NCI-H187 (cell line): Measurements from ENCODE around the gene TPST1.
"Not testable (repeated sequence)": the region's sequence is repeated elsewhere in the genome, so short reads cannot be mapped to it uniquely, and the experiment has no call there.

Experiments
- DNase-seq, 2 experiments: peaks; one replicate each; lab custom pipeline; 2025; lab: John Stamatoyannopoulos, UW

Gene TPST1

DNA sequence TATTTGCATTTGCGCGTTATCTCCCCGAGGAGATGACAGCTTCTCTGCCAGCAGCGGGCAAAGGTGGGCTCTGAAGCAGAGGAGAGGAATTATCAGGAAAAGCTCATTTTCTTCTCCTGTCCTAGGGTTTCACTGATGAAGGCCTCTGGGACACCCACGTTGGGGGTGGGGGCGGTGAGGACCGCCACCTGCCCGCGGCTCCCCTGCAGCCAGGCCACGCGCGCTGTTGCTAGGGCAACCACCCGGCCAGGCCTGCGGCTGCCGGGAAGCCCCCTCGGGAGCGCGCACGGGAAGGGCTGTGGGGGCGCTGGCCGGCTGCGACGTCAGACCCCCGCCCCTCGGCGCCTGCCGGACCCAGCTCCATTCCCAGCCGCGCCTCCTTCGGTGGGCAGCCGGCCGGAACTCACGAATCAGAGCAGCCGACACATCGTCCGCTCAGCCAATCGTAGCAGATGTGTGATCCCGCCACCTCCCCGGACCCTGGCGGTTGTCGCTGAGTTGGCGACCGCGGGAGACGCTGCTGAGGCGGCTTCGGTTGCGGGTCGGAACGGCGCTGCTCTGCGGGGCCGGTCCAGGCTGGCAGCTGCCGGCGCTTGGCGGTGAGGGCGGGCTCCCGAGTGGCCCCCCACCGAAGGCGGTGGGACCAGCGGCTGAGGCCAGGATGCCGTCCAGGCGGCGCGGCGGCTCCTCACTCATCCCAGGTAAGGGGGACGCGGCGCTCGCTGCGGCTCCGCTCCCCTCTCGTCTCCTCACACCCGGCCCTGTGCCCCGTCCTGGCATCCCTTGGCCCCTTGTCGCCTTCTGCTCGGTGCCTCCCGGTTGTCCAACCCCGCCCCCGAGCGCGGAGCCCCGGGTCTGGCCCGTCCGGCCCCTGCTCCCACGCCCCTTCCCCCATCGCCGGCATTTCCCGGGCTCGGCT lies at the start of gene TPST1:
Gene TPST1, plus strand, starts transcription at position 513 of the 919 bp plus-strand sequence. CDS start 35,092 bp downstream, outside the sequence.
- peak; percentile 91 for DNase-seq

DNA sequence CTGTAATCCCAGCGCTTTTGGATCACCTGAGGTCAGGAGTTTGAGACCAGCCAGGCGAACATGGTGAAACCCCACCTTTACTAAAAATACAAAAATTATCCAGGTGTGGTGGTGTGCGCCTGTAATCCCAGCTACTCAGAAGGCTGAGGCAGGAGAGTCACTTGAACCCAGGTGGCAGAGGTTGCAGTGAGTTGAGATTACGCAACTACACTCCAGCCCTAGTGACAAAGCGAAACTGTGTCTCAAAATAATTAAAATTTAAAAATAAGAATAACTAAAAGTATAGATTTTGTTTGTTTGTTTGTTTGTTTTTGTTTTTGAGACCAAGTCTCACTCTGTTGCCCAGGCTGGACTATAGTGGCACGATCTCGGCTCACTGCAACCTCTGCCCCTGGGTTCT lies 49.1 kb upstream of the TPST1 start:
- not testable (repeated sequence) for DNase-seq

DNA sequence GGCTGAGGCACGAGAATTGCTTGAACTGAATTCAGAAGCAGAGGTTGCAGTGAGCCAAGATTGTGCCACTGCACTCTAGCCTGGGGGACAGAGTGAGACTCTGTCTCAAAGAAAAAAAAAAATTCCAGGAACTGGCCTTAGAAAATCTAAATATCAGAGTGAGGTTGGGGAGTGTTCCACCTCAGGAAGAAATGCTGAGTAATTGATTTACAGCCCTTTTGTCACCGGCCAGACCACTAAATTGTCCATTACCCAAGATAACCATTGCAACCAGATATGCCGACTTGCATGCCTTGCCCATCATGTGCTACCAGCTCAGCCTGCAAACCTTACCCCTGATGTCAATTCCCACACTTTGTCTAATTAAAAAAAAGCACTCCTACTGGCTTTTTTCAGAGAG lies 48.1 kb upstream of the TPST1 start:
- DNase-seq: no peak

DNA sequence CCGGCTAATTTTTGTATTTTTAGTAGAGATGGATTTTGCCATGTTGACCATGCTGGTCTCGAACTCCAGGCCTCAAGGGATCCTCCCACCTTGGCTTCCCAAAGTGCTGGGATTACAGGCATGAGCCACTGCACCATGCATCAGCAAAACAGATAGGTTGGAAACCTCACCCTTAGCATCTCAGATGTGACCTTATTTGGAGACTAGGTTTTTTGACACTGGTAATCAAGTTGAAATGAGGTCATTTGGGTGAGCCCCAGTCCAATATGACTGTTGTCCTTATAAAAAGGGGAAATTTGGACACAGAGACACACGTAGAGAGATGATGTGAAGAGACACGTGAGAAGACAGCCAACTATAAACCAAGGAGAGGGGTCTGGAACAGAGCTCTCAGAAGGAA lies 42.5 kb upstream of the TPST1 start:
- DNase-seq: no peak

DNA sequence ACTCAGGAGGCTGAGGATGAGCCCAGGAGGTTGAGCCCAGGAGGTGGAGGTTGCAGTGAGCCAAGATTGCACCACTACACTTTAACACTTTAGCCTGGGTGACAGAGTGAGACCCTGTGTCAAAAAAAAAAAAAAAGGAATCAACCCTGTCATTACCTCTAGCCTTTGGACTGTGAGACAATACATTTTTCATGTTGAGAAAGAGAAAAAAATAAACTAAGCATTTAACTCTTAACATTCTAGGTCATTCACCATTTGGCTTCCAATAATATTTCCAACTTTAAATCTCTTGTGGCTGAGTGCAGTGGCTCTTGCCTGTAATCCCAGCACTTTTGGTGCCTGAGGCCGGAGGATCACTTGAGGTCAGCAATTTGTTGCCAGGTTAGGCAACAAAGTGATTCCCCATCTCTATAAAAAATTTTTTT lies 41.9 kb upstream of the TPST1 start:
- DNase-seq: no peak

DNA sequence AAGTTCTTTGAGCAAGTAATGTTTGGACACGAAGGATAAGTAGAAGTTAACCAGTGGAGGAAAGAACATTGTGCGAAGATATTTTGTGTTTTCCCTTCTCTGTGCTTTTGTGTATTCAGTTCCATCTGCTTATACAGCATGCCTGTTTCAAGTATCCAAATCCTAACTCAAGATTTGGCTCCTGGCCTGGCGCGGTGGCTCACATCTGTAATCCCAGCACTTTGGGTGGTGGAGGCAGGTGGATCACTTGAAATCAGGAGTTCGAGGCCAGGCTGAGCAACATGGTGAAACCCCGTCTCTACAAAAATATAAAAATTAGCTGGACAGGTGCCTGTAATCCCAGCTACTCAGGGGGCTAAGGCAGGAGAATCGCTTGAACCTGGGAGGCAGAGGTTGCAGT lies 40.8 kb upstream of the TPST1 start:
- DNase-seq: no peak

DNA sequence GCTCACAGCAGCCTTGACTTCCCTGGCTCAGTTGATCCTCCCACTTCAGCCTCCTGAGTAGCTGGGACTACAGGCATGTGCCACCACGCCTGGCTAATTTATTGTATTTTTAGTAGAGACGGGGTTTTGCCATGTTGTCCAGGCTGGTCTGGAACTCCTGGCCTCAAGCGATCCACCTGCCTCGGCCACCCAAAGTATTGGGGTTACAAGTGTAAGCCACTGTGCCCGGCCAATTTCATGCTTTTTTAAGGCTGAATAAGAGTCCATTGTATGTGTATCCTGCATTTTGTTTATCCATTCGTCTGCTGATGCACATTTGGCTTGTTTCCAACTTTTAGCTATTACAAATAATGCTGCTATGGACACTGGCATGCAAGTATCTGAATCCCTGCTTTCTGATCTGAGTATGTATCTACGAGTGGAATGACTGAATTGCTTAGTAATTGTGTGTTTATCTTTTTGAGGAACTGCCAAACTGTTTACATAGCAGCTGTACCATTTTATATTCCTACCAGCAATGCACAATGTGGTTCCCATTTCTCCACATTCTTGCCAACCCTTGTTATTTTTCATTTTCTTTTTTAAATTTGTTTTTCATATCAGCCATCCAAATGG lies 37.3 kb upstream of the TPST1 start:
- DNase-seq: no peak

DNA sequence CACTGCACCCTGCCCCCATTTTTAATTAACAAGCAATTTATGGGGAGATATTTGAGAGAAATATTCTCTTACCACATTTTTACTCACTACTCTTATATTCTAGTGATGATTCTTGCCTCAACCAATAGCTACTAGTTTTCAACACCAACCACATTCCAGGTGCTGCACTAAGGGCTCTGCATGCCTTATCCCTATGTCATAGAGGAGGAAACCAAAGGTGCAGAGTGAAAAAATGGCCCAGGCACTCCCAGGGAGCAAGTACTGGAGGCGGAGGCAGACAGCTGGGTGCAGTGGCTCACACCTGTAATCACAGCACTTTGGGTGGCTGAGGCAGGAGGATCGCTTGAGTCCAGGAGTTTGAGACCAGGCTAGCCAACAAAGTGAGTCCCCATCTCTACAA lies 35.5 kb upstream of the TPST1 start:
- no peak for DNase-seq

DNA sequence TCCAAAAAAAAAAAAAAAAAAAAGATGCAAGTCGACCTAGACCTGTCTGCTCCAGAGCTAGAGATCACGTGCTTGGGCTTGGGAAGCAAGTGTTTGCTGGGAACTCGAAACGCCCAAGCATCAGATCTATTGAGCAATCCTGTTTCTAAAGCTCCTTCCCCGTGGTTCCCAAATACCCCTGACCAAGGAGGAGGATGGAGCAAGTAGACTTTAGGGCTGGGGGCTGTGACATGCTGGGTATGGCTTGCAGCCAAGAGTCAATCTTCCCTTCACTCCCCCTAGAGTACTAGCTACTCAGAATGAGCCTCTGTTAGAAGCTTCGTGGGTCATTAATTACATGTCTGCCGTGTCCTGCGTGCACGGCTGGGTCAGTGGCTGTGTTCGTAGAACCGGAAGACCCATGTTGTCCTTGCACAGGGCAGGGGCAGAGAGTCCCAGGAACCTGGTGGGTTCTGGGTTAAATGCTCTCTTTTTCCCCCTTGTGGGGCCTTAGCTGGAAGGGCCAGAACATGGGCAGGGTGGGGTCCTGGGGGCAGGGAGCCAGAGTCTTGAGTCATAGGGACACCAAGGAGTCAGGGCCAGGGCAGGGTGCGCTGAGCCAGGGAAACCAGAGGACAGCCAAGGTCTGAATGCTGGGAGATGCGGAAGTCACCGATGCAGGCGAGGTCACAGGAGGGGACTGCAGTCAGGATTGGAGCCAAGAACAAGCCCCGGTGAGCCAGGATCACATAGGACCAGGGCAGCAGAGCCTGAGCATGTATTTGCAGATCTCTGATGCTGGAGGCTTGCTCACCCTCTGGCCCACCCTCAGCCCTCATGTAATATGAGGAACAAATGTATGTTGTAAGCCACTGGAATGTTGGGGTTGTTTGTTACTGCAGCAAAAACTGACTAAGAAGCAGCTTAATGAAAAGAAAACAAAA lies 34.6 kb upstream of the TPST1 start:
- no peak for DNase-seq

DNA sequence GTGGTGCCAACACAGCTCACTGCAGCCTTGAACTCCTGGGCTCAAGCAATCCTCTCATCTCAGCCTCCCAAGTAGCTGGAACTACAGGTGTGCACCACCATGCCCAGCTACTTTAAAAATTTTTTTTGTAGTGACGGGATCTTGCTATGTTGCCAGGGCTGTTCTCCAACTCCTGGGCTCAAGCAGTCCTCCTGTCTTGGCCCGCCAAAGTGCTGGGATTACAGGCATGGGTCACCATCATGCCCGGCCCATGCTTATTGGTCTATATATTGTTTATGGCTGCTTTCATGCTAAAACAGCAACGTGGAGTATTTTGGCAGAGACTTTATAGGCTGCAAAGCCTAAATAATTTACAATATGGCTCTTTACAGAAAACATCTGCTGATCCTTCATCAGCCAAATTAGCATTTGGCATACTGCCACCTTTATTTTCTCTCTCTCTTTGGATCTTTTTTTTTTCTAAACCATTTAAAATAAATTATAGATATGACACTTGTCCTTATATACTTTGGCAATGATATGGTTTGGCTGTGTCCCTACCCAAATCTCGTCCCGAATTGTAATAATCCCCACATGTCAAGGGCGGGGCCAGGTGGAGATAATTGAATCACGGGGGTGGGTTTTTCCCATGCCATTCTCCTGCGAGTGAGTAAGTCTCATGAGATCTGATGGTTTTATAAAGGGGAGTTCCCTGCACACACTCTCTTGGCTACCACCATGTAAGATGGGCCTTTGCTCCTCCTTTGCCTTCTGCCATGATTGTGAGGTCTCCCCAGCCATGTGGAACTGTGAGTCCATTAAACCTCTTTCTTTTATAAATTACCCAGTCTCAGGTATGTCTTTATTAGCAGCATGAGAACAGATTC lies 32.4 kb upstream of the TPST1 start:
- DNase-seq: not testable (repeated sequence)

DNA sequence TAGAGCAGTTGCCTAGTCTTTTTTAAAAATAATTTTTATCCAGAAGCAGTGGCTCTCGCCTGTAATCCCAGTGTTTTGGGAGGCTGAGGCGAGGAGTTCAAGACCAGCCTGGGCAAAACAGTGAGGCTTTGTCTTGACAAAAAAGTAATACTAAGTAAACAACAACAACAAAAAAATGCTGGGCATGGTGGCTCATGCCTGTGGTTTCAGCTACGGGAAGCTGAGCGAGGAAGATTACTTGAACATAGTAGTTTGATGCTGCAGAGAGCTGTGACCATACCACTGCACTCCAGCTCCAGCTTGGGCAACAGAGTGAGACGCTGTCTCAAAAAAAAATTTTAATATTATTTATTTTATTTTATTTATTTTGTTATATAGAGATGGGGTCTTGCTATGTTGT lies 31.3 kb upstream of the TPST1 start:
- DNase-seq: no peak

DNA sequence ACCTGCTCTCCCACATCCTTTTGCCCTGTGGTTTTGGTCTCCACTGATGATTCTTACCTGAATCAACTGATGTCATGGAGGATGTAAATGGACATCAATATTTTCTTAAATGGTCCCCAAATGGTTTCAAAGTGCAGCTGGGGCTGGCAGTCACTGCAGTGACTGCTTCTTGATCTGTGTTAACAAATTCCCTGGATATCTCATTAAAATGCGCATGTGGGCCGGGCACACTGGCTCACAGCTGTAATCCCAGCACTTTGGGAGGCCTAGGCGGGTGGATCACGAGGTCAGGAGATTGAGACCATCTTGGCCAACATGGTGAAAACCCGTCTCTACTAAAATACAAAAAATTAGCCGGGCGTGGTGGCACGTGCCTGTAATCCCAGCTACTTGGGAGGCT lies 30.1 kb upstream of the TPST1 start:
- DNase-seq: not testable (repeated sequence)

DNA sequence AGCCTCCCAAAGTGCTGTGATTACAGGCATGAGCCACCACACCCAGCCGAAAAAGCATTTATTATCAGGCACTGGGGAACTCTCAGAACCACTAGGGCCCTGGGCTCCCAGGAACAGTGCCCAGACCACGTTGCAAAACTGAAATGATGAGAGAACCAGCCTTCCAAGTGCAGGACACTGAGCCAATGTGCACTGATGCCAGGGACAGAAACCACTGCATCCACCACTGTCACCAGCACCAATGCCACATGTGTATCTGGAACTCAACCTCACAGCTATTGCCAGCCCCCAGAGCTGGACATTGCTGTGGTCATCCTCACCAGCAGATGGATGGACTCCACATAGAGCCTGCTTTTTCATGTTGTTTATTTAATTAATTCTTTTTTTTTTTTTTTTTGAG lies 28.2 kb upstream of the TPST1 start:
- no peak for DNase-seq

DNA sequence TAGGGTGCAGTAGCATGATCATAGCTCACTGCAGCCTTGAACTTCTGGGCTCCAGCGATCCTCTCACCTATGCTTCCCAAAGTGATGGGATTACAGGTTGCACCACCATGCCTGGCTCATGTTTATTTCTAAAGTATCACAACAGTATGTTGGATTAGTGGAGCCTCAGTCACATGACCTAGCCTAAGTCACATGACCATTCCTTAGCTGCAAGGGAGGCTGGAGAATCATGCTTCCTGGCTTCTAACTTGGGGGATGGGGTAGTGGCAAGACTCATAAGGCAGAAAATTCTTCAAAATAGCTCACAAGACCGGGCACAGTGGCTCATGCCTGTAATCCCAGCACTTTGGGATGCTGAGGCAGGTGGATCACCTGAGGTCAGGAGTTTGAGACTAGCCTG lies 26.9 kb upstream of the TPST1 start:
- no peak for DNase-seq

DNA sequence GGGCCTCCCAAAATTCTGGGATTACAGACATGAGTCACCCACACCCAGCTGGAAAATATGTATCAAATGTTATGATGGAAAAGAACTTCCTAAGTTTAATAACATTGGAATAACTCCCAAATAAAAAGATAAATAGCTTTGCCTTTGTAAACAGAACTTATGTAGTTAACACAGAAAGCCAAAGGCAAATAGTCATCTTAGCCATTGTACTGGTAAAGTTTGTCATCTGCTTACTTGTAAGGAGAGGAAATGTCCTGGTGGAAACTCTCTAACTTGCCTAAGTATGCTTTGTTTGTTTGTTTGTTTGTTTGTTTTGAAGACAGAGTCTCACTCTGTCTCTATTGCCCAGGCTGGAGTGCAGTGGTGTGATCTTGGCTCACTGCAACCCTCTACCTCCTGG lies 23.8 kb upstream of the TPST1 start:
- no peak for DNase-seq

DNA sequence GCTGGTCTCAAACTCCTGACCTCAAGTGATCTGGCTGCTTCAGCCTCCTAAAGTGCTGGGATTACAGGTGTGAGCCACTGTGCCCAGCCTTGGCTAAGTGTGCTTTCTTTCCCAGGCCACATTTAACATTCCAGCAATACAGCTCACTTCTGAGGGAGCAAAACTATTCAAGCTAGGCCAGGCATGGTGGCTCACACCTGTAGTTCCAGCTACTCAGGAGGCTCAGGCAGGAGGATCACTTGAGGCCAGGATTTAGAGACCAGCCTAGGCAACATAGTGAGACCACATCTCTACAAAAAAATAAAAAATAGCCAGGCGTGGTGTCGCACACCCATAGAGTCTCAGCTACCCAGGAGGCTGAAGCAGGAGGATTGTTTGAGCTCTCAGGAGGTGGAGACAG lies 23.3 kb upstream of the TPST1 start:
- no peak for DNase-seq

DNA sequence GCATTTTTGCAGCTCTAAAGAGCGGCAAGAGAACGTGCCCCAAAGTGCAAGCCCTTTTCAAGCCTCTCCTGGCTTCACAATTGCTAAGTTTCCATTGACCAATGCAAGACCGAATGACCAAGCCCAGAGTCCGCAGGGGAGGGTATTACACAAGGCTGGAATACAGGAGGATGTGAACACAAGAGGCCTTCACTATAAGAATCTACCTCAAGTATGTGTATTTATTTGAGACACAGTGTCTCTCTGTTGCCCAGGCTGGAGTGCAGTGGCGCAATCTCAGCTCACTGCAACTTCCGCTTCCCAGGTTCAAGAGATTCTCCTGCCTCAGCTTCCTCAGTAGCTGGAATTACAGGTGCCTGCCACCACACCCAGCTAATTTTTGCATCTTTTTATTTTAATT lies 22.2 kb upstream of the TPST1 start:
- DNase-seq: no peak

DNA sequence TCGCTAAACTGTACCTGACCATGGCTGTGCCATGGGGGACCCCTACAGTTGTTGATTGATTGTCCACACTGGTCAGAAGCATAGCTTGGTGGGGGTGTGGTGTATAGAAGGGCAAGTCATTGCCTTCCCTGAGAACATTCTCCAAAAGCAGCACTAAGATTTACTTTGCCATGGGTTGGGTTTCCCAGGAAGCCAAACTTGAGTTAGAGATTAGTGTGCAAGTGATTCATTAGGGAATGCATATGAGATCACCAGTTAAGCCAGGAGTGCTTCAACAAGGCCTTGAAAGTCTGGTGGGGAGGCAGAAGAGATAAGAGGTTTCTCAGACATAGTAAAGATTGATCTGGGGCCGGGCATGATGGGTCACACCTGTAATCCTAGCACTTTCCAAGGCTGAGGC lies 21.4 kb upstream of the TPST1 start:
- no peak for DNase-seq

DNA sequence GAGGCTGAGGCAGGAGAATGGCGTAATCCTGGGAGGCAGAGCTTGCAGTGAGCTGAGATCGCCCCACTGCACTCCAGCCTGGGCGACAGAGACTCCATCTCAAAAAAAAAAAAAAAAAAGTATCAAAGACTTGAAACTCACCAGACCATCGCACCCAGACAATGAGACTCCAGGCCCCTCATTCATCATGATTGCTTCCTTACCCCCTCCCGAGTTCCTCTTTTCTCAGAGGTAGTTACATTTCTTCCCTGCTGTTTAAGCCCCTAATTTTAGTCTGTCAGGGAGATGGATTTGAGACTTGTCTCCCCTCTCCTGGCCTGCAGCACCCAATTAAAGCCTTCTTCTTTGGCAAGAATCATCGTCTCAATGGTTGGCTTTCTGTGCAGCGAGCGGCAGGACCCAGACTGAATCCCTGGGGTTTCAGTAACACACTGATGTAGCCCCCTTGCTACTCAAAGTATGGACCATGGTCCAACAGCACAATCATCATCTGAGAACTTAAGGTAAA lies 19.4 kb upstream of the TPST1 start:
- DNase-seq: no peak

DNA sequence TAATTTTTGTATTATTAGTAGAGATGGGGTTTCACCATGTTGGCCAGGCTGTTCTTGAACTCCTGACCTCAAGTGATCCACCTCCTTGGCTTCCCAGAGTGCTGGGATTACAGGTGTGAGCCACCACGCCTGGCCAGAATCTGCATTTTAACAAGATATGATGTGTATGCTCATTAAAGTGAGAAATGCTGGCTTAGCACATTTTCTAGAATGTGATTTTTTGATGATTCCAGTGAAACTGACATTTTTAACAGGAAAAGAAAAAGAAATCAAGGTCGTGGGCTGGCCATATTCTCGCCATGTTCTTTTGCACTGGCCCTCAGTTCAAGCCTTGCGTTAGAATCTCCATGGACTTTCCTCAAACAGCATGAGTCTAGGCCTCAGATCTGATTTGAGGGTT lies 18.1 kb upstream of the TPST1 start:
- DNase-seq: no peak

DNA sequence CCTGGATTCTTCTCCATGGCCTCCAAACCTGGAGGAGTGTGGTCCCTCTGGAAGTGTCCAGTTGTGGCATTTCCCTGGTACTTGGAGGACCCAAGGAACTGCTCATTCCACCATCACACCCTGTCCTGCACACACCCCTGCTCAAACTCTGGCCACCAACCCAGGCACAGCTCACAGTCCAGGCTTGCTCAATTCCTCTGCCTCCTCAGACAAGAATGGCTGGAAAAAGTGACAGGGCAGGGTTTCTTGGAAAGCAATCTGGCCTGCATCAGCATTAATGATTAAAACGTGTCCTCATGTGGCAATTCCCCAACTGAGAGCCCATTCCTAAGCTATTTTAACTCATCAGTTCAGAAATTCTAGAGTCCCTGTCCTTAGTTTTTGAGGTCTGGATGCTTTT lies 17.2 kb upstream of the TPST1 start:
- no peak for DNase-seq
